ENCODE data around the gene KLF8. TPM values are rescaled to one million over a fixed set of nuclear protein-coding genes. Genes with fewer than 3 reads are reported as not detected.

The KLF8 gene
- total RNA-seq, 1 donor from 2014 or later: 3.3 TPM

- no peaks in the 10 kb centered on the region for H3K9me3 ChIP-seq (replicated peaks)
- no peaks in the 10 kb centered on the region for H3K27me3 ChIP-seq (ENCODE audit: low read depth)
- no peak overlapping the region for H3K27ac ChIP-seq (replicated peaks)
- H3K4me3 ChIP-seq: no peak overlapping the region
- H3K4me1 ChIP-seq: no peaks in the 10 kb centered on the region
- H3K36me3 ChIP-seq: no peaks in the 10 kb centered on the region
- no peak for DNase-seq
- intact Hi-C loops (cut with micrococcal nuclease): loop anchor here (10.0 kb wide), 1 partner anchor 1838 kb away; no protein-coding TSS in a partner anchor
- no peak for TF ChIP-seq CTCF (IDR thresholded peaks at IDR 0.05; ENCODE audit: borderline replicate concordance)
These were observed 9.6 kb upstream of the KLF8 start for GRCh38 chrX:56222473-56223000.

DNA sequence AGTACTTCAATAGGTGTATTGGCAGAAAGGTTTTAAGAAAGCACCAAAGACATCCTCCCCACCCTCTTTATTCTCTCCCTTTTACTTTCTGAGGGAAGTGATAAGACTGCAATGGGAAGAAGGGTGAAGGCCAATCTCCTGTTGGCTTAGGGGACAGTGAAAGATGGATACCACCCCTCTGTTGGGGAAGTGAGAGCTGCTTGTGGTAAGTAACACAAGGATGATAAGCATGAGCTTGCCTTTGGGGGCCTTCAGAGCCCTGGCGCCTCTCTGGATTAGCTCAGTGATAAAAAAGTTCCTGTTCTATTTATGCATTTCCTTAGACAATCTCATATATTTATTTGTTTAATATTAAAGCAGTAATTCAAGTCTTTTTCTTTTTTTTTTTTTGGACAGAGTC is 5.2 kb upstream of the KLF8 start:
- no peak for DNase-seq
- Histone ChIP-seq H3K9me3 (replicated peaks) (no peaks in the 10 kb centered on the region), H3K27me3 (ENCODE audit: low read depth) (no peaks in the 10 kb centered on the region), H3K4me3 (no peak overlapping the region), H3K27ac (replicated peaks) (peak overlapping the region; percentile 6), H3K4me1 (peaks cover 16% of the 10 kb centered on the region), H3K36me3 (no peaks in the 10 kb centered on the region)
- no peak for TF ChIP-seq CTCF (IDR thresholded peaks at IDR 0.05; ENCODE audit: borderline replicate concordance)
- intact Hi-C loops (cut with micrococcal nuclease): loop anchor here (10.0 kb wide), 1 partner anchor 1842 kb away; no protein-coding TSS in a partner anchor

DNA sequence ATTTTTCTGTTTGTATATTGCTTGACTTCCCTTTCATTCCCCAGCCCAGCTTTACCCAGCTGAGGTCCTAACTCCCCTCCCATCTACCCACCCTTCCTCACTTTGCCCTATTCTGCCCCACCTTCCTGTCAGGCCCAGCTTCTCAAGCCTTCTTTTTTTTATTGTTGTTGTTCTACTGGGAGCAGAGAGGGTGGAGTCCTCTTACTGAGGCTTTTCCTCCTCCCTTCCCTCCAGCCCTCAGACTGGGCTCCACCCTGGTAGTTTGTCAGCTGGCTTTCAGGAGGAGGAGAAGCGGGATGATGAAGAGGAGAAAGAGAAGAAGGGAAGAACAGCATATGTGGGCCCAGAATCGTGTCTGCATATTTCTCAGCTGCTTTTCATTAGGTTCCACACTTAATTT is 3.2 kb upstream of the KLF8 start:
- Histone ChIP-seq H3K36me3 (no peaks in the 10 kb centered on the region), H3K27me3 (ENCODE audit: low read depth) (no peaks in the 10 kb centered on the region), H3K4me3 (no peak overlapping the region), H3K9me3 (replicated peaks) (no peaks in the 10 kb centered on the region), H3K4me1 (peaks cover 16% of the 10 kb centered on the region), H3K27ac (replicated peaks) (peak overlapping the region; percentile 58)
- DNase-seq: no peak
- intact Hi-C loops (cut with micrococcal nuclease): loop anchor here (10.0 kb wide), 1 partner anchor 1844 kb away; no protein-coding TSS in a partner anchor
- TF ChIP-seq CTCF (IDR thresholded peaks at IDR 0.05; ENCODE audit: borderline replicate concordance): no peak

GRCh38 chrX:56231537-56232090 is 542 bp upstream of the KLF8 start:
- no peaks in the 10 kb centered on the region for H3K27me3 ChIP-seq (ENCODE audit: low read depth)
- no peak for TF ChIP-seq CTCF (IDR thresholded peaks at IDR 0.05; ENCODE audit: borderline replicate concordance)
- intact Hi-C loops (cut with micrococcal nuclease): no loop called here
- peaks cover 16% of the 10 kb centered on the region for H3K4me1 ChIP-seq
- H3K9me3 ChIP-seq (replicated peaks): no peaks in the 10 kb centered on the region
- no peaks in the 10 kb centered on the region for H3K36me3 ChIP-seq
- peak overlapping the region; percentile 68 for H3K4me3 ChIP-seq
- H3K27ac ChIP-seq (replicated peaks): peak overlapping the region; percentile 75
- no peak for DNase-seq

GRCh38 chrX:56233100-56233499 is 944 bp downstream of the KLF8 start:
- H3K4me3 ChIP-seq: peak overlapping the region; percentile 68
- H3K27ac ChIP-seq (replicated peaks): peak overlapping the region; percentile 75
- H3K9me3 ChIP-seq (replicated peaks): no peaks in the 10 kb centered on the region
- DNase-seq: no peak
- no peak for TF ChIP-seq CTCF (IDR thresholded peaks at IDR 0.05; ENCODE audit: borderline replicate concordance)
- peaks cover 13% of the 10 kb centered on the region for H3K4me1 ChIP-seq
- intact Hi-C loops (cut with micrococcal nuclease): no loop called here
- no peaks in the 10 kb centered on the region for H3K27me3 ChIP-seq (ENCODE audit: low read depth)
- H3K36me3 ChIP-seq: no peaks in the 10 kb centered on the region
